Kidney epithelial cell (primary cell): ENCODE measurements around the gene TCF21. TPM values are rescaled to one million over a fixed set of nuclear protein-coding genes. Genes with fewer than 3 reads are reported as not detected.

Experiments
- DNase-seq: peaks from one replicate; pipeline ENCODE4 v3.0.0-alpha.2; 2010; ENCODE audit warnings: low read depth
- H3K27me3 ChIP-seq: 2 replicates; pipeline ENCODE4 v1.6.0; 2011; ENCODE audit warnings: low read length; ENCODE audit not compliant: control insufficient read depth, insufficient read depth
- H3K36me3 ChIP-seq: 2 replicates; pipeline ENCODE4 v1.5.1; 2011; ENCODE audit warnings: low read length; ENCODE audit not compliant: control insufficient read depth, insufficient read depth
- H3K4me3 ChIP-seq: 2 replicates; pipeline ENCODE4 v1.5.1; 2011; ENCODE audit warnings: low read depth, mild to moderate bottlenecking, control low read depth, low read length
- total RNA-seq: library from RNA; depleted of rRNA; stranded (reverse); fragments of >200 nt; gene quantifications from 2 replicates; pipeline ENCODE4 v1.2.3, GENCODE V29; 2015
- TF ChIP-seq, protein P1 (sequence below): IDR thresholded peaks from 2 replicates; pipeline ENCODE4 v1.5.1; 2011; ENCODE audit warnings: mild to moderate bottlenecking, moderate library complexity, low read length, control low read depth, inconsistent platforms; ENCODE audit not compliant: insufficient read depth, poor library complexity, severe bottlenecking

Gene TCF21
- total RNA-seq, 1 donor from 2014 or later, result 0.33 TPM

DNA sequence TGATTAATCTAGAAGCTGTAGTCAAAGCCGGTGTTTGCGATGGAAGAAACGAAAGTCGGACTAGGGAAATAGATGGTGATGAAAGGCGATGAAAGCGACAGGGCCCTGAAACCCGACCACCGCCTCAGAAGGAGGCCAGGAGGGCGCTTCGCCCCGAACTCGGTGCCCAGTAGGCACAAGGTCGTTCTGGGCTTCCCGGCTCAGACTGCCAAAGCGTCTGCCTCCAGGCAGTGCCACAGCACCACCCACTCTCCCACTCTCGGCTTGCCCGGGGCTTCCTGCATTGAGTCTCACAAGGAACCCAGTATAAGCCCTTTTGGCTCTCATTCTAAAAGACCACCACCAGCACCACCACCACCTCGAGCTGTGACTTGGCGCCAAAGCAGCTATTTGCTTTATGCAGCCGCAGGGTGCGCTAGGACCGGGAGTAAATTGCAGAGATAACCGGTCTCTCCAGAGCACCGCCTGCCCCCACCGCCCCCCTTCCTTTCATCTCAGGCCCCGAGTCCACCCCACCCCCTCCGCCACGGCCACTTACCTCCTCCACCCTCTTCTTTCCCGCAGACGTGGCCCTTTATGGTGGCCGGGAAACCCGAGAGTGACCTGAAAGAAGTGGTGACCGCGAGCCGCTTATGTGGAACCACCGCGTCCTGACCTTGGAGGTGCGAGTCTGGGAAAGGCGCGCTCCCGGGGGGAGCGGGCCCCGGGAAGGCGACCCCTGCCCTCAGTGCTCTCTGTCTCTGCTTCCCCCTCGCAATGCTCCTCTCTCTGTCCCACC, 2.4 kb downstream of the TCF21 start:
- no peaks in the 10 kb centered on the region for H3K36me3 ChIP-seq
- peaks cover 55% of the 10 kb centered on the region for H3K27me3 ChIP-seq
- no peak for DNase-seq
- TF ChIP-seq, protein P1, sequence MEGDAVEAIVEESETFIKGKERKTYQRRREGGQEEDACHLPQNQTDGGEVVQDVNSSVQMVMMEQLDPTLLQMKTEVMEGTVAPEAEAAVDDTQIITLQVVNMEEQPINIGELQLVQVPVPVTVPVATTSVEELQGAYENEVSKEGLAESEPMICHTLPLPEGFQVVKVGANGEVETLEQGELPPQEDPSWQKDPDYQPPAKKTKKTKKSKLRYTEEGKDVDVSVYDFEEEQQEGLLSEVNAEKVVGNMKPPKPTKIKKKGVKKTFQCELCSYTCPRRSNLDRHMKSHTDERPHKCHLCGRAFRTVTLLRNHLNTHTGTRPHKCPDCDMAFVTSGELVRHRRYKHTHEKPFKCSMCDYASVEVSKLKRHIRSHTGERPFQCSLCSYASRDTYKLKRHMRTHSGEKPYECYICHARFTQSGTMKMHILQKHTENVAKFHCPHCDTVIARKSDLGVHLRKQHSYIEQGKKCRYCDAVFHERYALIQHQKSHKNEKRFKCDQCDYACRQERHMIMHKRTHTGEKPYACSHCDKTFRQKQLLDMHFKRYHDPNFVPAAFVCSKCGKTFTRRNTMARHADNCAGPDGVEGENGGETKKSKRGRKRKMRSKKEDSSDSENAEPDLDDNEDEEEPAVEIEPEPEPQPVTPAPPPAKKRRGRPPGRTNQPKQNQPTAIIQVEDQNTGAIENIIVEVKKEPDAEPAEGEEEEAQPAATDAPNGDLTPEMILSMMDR, result no peak
- peak overlapping the region; percentile 42 for H3K4me3 ChIP-seq

DNA sequence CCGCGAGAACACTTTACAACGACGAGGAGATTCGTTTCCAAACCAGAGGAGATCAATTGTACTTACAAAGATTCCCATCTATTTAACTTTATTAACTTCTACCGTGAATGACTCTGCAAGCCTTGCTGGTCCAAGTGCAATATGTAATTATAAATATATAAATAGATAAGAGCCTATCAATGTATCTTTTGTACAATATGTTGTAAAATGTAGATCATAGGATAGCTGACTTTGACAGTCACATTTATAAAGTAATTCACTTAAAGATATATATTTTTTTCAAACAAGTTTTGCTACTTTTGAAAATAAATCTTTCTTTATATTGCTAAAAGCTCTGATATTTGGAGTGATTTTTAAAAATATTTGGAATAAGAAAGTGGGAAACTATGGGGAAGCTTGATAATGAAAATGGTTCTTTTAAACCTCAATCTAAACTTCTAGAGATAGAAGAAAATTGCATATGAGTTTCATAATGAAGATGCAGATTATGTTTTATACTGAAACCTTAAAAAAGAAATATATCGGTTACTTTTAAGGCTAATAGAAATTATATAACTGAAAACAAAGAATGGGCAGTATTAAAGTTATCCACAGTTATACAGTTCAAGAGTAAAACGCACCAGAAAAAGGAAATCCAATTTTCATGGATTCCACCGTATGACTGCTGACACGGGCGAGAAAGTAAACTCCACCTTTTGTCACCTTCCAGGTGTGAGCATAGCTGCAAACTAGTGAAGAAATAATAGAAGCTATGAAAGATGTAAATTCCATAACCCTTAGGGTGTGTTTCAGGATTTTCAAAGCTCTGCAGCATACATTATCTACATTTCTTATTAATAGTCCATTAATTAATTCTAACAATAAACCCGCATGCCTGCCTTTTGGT, 3.3 kb downstream of the TCF21 start:
- TF ChIP-seq, protein P1, result no peak
- Histone ChIP-seq H3K27me3 (peaks cover 57% of the 10 kb centered on the region), H3K36me3 (no peaks in the 10 kb centered on the region), H3K4me3 (peak overlapping the region; percentile 42)
- no peak for DNase-seq

DNA sequence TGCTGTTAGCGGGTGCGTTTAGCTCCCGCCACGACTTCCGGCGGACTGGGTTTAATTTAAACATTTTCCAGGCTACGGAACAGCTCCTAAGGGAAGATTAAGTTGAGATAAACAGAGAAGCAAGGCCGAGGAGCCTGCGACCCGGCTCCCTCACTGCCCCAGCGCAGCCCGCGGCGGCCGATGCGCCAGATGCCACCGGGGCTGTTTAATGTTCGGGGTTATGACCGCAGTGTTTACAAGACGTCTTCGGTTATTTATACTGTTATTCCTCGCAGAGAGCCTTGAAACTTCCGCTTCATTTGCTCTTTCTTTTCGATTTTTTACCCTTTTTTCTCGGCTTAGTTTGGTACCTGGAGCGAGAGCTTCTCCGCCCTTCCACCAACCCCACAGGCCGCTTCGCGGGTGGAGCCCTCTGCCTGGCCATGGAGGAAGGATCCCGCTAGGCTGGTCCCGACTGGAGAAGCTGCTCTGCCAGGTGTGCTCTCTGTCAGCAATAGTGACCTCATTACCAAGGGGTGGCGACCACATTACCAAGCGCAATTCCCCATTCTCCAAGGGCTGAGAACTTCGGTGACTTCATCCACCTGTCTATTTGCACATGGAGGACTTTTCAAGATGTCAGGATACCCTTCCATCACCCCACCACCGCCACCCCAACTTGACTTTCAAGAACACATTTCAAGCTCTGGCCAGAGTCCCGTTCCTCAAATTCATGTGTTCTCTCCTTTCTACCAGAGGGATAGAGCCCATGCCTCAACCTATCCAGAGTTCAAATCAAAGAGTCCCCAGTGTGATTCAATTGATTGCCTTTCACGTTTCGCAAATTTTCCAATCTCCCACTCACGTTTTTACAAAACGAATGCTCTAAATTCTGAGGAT, 4.1 kb downstream of the TCF21 start:
- TF ChIP-seq, protein P1, result no peak
- Histone ChIP-seq H3K27me3 (peaks cover 57% of the 10 kb centered on the region), H3K4me3 (no peak overlapping the region), H3K36me3 (no peaks in the 10 kb centered on the region)
- DNase-seq, result no peak

DNA sequence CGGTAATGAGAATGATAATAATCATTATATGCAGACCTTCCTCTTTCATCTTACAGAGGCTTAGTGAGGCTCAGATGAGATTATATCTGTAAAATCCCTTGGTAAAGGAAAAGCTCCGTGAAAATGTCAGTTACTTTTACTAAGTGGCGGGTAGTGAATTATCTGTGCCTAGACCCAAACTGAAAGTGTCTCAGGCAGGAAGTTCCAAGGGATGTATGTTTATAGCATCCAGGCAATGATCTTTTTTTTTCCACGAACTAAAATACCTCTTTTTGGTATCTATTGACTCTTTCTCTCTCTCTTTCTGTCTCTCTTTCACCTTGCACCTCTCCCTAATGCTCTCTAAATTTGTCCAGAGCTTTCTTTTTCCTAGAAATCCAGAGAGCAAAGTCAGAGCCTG, 5.0 kb downstream of the TCF21 start:
- Histone ChIP-seq H3K36me3 (no peaks in the 10 kb centered on the region), H3K27me3 (peaks cover 53% of the 10 kb centered on the region), H3K4me3 (no peak overlapping the region)
- no peak for DNase-seq
- TF ChIP-seq, protein P1, result no peak

DNA sequence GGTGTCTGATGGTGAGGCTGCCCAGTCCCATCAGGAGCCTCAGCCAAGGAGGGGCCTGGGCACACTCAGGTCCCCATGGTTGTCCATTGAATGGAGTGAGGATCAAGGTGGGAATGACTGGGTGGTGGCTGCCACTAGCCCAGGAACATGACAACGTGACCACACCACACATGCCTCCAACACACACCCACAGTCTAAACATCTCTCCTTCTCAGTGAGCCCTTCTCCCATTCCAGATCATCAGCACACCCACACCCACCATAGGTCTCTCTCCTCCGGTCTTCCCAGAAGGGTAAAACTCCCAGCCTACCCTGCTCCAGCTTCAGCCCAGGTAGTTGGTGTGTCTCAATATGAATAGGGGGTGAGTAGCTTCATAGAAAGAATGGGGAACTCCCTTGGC, 5.5 kb downstream of the TCF21 start:
- Histone ChIP-seq H3K4me3 (no peak overlapping the region), H3K36me3 (no peaks in the 10 kb centered on the region), H3K27me3 (peaks cover 49% of the 10 kb centered on the region)
- no peak for DNase-seq
- TF ChIP-seq, protein P1, result no peak
